HS-5 (cell line): ENCODE results near the gene KCTD4.
"Not testable (repeated sequence)": the region's sequence is repeated elsewhere in the genome, so short reads cannot be mapped to it uniquely, and the experiment has no call there.

Experiments used
- DNase-seq: peaks from one replicate; pipeline ENCODE4 v3.0.0-alpha.2; 2012; ENCODE audit warnings: low read depth

Gene KCTD4

GRCh38 chr13:45200701-45201232 is at the start of gene KCTD4:
Gene KCTD4 (minus strand): TSS chr13:45201045. CDS start chr13:45194567, 6,478 bp downstream.
- no peak for DNase-seq

- DNase-seq: no peak
Measured at GRCh38 chr13:45249662-45250061, 48.8 kb upstream of the KCTD4 start.

- not testable (repeated sequence) for DNase-seq
Measured at GRCh38 chr13:45244736-45245135, 43.9 kb upstream of the KCTD4 start.

GRCh38 chr13:45243077-45243476 is 42.2 kb upstream of the KCTD4 start:
- DNase-seq: no peak

GRCh38 chr13:45242524-45242923 is 41.7 kb upstream of the KCTD4 start:
- DNase-seq: no peak

- DNase-seq: no peak
Measured at GRCh38 chr13:45242070-45242469, 41.2 kb upstream of the KCTD4 start.

- no peak for DNase-seq
Measured at GRCh38 chr13:45240143-45240542, 39.3 kb upstream of the KCTD4 start.

- DNase-seq: no peak
Measured at GRCh38 chr13:45238945-45239795, 38.3 kb upstream of the KCTD4 start.

- no peak for DNase-seq
Measured at GRCh38 chr13:45232591-45232990, 31.7 kb upstream of the KCTD4 start.

- DNase-seq: no peak
Measured at GRCh38 chr13:45231722-45232121, 30.9 kb upstream of the KCTD4 start.

GRCh38 chr13:45231305-45231704 is 30.5 kb upstream of the KCTD4 start:
- no peak for DNase-seq

GRCh38 chr13:45229172-45229571 is 28.3 kb upstream of the KCTD4 start:
- DNase-seq: no peak

GRCh38 chr13:45228002-45228401 is 27.2 kb upstream of the KCTD4 start:
- DNase-seq: no peak

GRCh38 chr13:45226024-45226423 is 25.2 kb upstream of the KCTD4 start:
- no peak for DNase-seq

GRCh38 chr13:45225370-45225769 is 24.5 kb upstream of the KCTD4 start:
- no peak for DNase-seq

- no peak for DNase-seq
Measured at GRCh38 chr13:45224176-45224575, 23.3 kb upstream of the KCTD4 start.

- no peak for DNase-seq
Measured at GRCh38 chr13:45222919-45223318, 22.1 kb upstream of the KCTD4 start.

GRCh38 chr13:45222516-45222915 is 21.7 kb upstream of the KCTD4 start:
- no peak for DNase-seq

GRCh38 chr13:45220403-45220802 is 19.6 kb upstream of the KCTD4 start:
- no peak for DNase-seq

- DNase-seq: peak; percentile 75
Measured at GRCh38 chr13:45219938-45220375, 19.1 kb upstream of the KCTD4 start.

- no peak for DNase-seq
Measured at GRCh38 chr13:45219123-45219891, 18.5 kb upstream of the KCTD4 start.

GRCh38 chr13:45218689-45219088 is 17.8 kb upstream of the KCTD4 start:
- DNase-seq: no peak

GRCh38 chr13:45216193-45216592 is 15.3 kb upstream of the KCTD4 start:
- no peak for DNase-seq
